HG02588 (cell line): ENCODE results near the gene JAZF1.

Source experiments
- ATAC-seq: cut with Tn5 transposase; IDR thresholded peaks from one replicate; pipeline ENCODE4 v1.9.1; 2021; ENCODE audit warnings: mild to moderate bottlenecking, moderate library complexity; ENCODE audit not compliant: unreplicated experiment

Gene JAZF1

DNA sequence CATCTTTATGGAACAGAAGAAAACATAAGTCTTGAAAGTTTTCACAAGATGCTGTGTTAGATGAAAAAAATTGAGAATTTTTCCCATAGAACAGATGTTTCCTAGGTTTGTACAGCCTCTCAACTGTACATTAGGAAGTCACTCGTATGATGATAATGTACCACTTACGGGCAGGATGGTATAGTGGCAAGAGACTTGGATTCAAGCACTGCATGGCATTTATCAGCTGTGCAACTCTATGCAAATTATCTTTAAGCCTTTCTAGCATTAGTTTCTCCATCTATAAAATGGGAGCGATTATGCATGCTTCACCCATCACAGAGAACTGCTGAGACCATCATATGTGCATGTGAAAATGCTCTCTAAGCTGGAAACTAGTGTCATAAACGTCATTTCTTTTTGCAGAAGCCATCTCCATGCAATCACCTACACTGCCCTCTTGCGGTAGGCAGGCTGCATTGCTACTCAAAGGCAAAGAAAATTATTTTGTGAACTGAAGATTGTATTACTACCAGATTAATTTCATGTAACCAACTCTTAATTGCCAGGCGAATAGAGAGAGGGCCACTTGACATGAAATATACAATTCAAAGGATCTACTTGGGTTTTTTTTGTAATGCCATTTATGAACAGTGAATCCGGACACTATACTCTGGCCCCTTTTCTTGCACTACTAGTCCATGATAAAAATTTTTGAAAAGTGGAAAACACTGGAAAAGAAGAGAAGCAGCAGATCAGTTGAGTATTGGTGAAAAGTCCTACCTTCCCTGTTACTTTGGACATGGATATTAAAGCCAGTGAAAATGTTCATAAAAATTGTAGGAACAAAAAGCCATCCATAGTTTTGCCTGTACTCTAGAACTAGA, 102.3 kb downstream of the JAZF1 start:
- ATAC-seq = no peak

- ATAC-seq = no peak
Measured at GRCh38 chr7:28077616-28078015, 103.0 kb downstream of the JAZF1 start.

GRCh38 chr7:28076423-28077200, 104.0 kb downstream of the JAZF1 start:
- ATAC-seq = no peak

GRCh38 chr7:28075674-28076358, 104.8 kb downstream of the JAZF1 start:
- ATAC-seq = no peak

DNA sequence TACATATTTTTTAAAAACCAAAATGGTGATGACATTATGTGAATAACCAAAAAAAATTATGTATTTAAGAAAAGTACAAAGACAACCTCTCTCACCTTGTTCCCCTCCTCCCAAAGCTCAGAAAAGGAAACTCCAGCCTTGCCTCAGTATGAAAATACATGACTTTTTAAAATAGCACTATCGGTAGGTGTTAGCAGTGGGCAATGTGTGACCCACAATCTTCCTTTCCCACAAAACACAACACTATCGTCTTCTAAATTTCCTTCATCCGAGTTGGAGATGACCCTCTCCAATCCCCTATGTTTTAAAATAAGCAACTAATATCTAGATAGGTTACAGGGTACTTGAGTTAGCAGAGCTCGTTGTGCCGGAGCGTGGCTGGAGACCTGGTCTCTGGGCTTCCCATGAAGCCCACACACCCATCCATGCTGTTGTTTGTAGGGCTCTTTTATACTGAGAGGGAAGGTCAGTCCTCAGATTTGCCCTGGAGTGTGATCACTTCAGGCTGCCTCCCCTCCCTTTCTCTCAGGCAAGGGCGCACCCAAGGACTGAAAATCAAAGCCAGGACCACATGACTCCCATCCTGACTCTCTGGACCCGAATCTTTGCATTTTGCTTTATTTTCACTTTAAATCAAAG, 107.6 kb downstream of the JAZF1 start:
- ATAC-seq = no peak

DNA sequence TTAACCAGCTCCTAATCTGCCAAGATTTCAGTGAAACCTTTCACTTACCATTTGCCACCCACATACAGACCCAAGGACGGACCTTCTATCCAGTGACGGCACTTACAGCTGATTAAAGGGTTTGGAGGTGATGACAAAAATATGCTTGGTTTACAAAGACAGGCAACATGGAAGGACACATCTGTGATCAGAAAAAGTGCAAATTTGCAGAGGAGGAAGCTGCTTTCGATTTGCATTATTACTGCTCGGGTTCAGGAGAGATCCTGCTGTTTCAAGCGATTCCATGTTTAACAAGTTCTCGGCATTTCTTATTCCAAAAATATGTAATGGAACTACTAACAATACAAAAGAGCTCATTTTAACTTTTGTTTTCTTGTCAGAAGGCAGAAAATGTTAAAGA, 109.0 kb downstream of the JAZF1 start:
- ATAC-seq = no peak

- no peak for ATAC-seq
Measured at GRCh38 chr7:28070297-28071055, 110.1 kb downstream of the JAZF1 start.

GRCh38 chr7:28069807-28070206, 110.8 kb downstream of the JAZF1 start:
- no peak for ATAC-seq

GRCh38 chr7:28069388-28069787, 111.2 kb downstream of the JAZF1 start:
- no peak for ATAC-seq

GRCh38 chr7:28068811-28069216, 111.8 kb downstream of the JAZF1 start:
- no peak for ATAC-seq

DNA sequence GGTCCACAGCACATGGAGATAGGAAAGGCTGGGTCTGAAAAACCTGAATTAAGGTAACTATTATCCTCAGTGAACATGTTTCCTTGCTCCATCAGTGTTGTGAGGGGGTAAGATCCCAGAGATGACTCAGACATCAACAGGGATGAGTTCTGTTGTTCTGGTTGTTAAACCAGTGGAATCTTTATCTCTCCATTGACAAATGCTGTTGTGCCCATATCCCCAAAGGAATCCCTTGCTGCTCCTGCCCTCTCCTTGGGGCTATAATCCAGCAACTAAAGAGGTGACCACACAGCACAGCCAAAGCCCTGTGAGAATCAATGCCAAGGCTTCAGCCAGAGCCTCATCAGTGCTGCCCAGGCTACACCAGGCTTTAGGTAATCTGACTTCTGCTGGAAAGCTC, 113.4 kb downstream of the JAZF1 start:
- ATAC-seq = no peak

- ATAC-seq = no peak
Measured at GRCh38 chr7:28065721-28066285, 114.8 kb downstream of the JAZF1 start.

- ATAC-seq = no peak
Measured at GRCh38 chr7:28065308-28065707, 115.3 kb downstream of the JAZF1 start.

GRCh38 chr7:28064437-28064836, 116.2 kb downstream of the JAZF1 start:
- no peak for ATAC-seq

GRCh38 chr7:28062197-28062991, 118.2 kb downstream of the JAZF1 start:
- ATAC-seq = peak; percentile 75

DNA sequence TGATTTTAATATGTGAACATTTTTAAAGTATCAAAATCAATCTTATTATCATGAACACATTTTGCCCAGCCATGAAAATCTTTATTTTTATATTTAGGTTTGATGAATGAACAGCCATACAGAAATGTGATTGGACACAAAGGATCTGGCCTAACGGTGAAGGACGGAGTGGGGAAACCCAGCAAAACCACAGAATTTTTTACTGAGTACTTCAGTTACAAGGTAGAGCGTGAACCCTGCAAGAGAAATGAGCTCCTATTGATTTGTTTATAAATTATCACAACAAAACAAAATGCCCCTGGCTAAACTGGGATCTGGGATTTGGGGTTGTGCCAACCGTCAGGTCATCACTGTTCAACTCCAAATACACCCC, 118.8 kb downstream of the JAZF1 start:
- ATAC-seq = peak; percentile 42

- no peak for ATAC-seq
Measured at GRCh38 chr7:28060371-28060950, 120.1 kb downstream of the JAZF1 start.

DNA sequence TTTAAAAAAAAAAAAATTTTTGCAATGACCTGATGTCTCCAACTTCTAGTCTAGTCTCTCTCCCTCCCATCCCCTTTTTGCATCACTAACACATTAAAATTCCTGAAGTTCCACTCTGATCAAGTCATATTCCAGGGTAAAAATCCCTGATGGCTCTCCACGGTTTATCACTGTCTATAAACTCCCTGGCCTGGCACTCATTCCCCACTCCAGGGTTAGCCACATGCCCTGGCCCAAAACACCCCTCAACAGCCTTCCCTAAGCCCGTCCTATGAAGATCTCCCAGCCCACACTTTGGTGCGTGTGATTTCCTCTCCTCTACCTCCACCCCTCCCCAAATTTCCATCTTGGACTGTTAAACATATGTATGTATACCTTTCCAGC, 125.4 kb downstream of the JAZF1 start:
- no peak for ATAC-seq
